H1 (cell line): Measurements from ENCODE around the gene SIPA1L2. TPM values are rescaled to one million over a fixed set of nuclear protein-coding genes. Genes with fewer than 3 reads are reported as not detected.

Experiments
- CTCF ChIA-PET: fragments of 300-600 bp; sonication (Branson Sonifier 250); formaldehyde crosslinking; loops from one replicate; lab custom pipeline; 2021; ENCODE audit not compliant: partially characterized antibody; lab: Charles Lee
- POLR2A ChIA-PET: fragments of 300-600 bp; sonication (Branson Sonifier 250); formaldehyde crosslinking; loops from one replicate; lab custom pipeline; 2021; ENCODE audit warnings: inconsistent platforms; ENCODE audit not compliant: partially characterized antibody; lab: Charles Lee
- DNase-seq, 2 experiments: peaks; one replicate each; pipeline versions ENCODE4 v3.0.0 to v3.0.0-alpha.2; 2010 to 2022; ENCODE audit warnings: low spot score in 2 of 2, low read depth in 1 of 2, mixed read lengths in 1 of 2
- FAIRE-seq: peaks from 2 replicates; lab custom pipeline; 2011; peaks lifted over from hg19 to GRCh38; lab: Jason Lieb, UNC
- H2AFZ ChIP-seq: 2 replicates; pipeline ENCODE4 v1.8.1; 2012; ENCODE audit warnings: low read length, inconsistent platforms
- H2AK5ac ChIP-seq: 2 replicates; pipeline ENCODE4 v1.6.1; 2013; ENCODE audit warnings: low read depth, low read length
- H2BK120ac ChIP-seq: replicated peaks from 2 replicates; pipeline ENCODE3; 2013; ENCODE audit warnings: low read depth, low read length, inconsistent platforms
- H2BK12ac ChIP-seq: 2 replicates; pipeline ENCODE4 v1.6.1; 2013; ENCODE audit warnings: low read depth, low read length
- H2BK15ac ChIP-seq: 2 replicates; pipeline ENCODE4 v1.6.1; 2013; ENCODE audit warnings: low read length
- H2BK20ac ChIP-seq: 2 replicates; pipeline ENCODE4 v1.6.1; 2013; ENCODE audit warnings: low read length
- H2BK5ac ChIP-seq: 2 replicates; pipeline ENCODE4 v1.6.1; 2013; ENCODE audit warnings: low read depth, low read length
- H3K14ac ChIP-seq: 2 replicates; pipeline ENCODE4 v1.6.1; 2013; ENCODE audit warnings: inconsistent platforms; ENCODE audit not compliant: insufficient read length
- H3K18ac ChIP-seq: 2 replicates; pipeline ENCODE4 v1.6.1; 2013; ENCODE audit warnings: low read length; ENCODE audit errors: extremely low read depth
- H3K23ac ChIP-seq: 2 replicates; pipeline ENCODE4 v1.6.1; 2013; ENCODE audit warnings: inconsistent platforms; ENCODE audit not compliant: insufficient read length
- H3K23me2 ChIP-seq: 2 replicates; pipeline ENCODE4 v1.6.1; 2013; ENCODE audit warnings: low read depth, low read length
- H3K27ac ChIP-seq: 2 replicates; pipeline ENCODE4 v1.6.1; 2011; ENCODE audit warnings: low read depth, low read length, inconsistent platforms
- H3K27me3 ChIP-seq, 4 experiments: replicated peaks in 1 of 4; 1 replicate in 1 of 4; 2 replicates in 3 of 4; pipeline versions ENCODE4 v1.6.1 to v1.8.1; 2011 to 2013; ENCODE audit warnings: low read length in 3 of 4, mild to moderate bottlenecking in 3 of 4, inconsistent platforms in 2 of 4, mixed read lengths in 2 of 4, moderate library complexity in 1 of 4; ENCODE audit not compliant: control insufficient read depth in 3 of 4, insufficient read depth in 3 of 4; ENCODE audit errors: extremely low read depth in 1 of 4
- H3K36me3 ChIP-seq, 4 experiments: 2 replicates each; pipeline versions ENCODE4 v1.6.1 to v1.8.1; 2011 to 2013; ENCODE audit warnings: mild to moderate bottlenecking in 4 of 4, low read length in 3 of 4, moderate library complexity in 2 of 4, control low read depth in 1 of 4, inconsistent platforms in 1 of 4; ENCODE audit not compliant: insufficient read depth in 4 of 4, control insufficient read depth in 2 of 4
- H3K4ac ChIP-seq: replicated peaks from 2 replicates; pipeline ENCODE3; 2013; ENCODE audit warnings: low read length, low read depth, mixed read lengths, inconsistent platforms; ENCODE audit not compliant: insufficient read length
- H3K4me1 ChIP-seq, 4 experiments: replicated peaks in 1 of 4; 1 replicate in 1 of 4; 2 replicates in 3 of 4; pipeline versions ENCODE4 v1.6.1 to v1.8.1; 2011 to 2013; ENCODE audit warnings: low read length in 3 of 4, inconsistent platforms in 2 of 4, mixed read lengths in 1 of 4; ENCODE audit not compliant: insufficient read depth in 4 of 4, control insufficient read depth in 3 of 4
- H3K4me2 ChIP-seq, 2 experiments: 2 replicates each; pipeline versions ENCODE4 v1.6.1 to v1.8.1; 2011 to 2013; ENCODE audit warnings: low read depth in 2 of 2, low read length in 2 of 2, control low read depth in 1 of 2, inconsistent platforms in 1 of 2, mild to moderate bottlenecking in 1 of 2; ENCODE audit not compliant: insufficient read depth in 1 of 2
- H3K4me3 ChIP-seq, 4 experiments: fragments of 200-600, 300-600 bp in 1 of 4; sonication (generic), shearing (Covaris generic), sonication (Bioruptor Twin) in 1 of 4; 2 replicates each; pipeline versions ENCODE4 v1.5.1 to v1.8.1; 2011 to 2016; ENCODE audit warnings: low read length in 4 of 4, low read depth in 3 of 4, control low read depth in 2 of 4, inconsistent platforms in 2 of 4, mild to moderate bottlenecking in 2 of 4, mixed read lengths in 1 of 4, moderate library complexity in 1 of 4; ENCODE audit not compliant: insufficient read depth in 2 of 4; ENCODE audit errors: extremely low read depth in 1 of 4
- H3K56ac ChIP-seq: replicated peaks from 2 replicates; pipeline ENCODE3; 2013; ENCODE audit warnings: low read depth, mild to moderate bottlenecking, mixed read lengths, low read length, inconsistent platforms; ENCODE audit not compliant: insufficient read length
- H3K79me1 ChIP-seq: 2 replicates; pipeline ENCODE4 v1.6.1; 2013; ENCODE audit warnings: low read depth, low read length, control low read depth
- H3K79me2 ChIP-seq, 2 experiments: 2 replicates each; pipeline versions ENCODE4 v1.6.1 to v1.8.1; 2012 to 2013; ENCODE audit warnings: low read length in 2 of 2, mild to moderate bottlenecking in 2 of 2, inconsistent platforms in 1 of 2; ENCODE audit not compliant: insufficient read depth in 2 of 2, control insufficient read depth in 1 of 2
- H3K9ac ChIP-seq, 4 experiments: replicated peaks in 1 of 4; 1 replicate in 1 of 4; 2 replicates in 3 of 4; pipeline versions ENCODE4 v1.6.1 to v1.8.1; 2011 to 2013; ENCODE audit warnings: low read depth in 3 of 4, low read length in 3 of 4, control low read depth in 2 of 4, mild to moderate bottlenecking in 2 of 4, moderate library complexity in 2 of 4, inconsistent platforms in 1 of 4; ENCODE audit errors: extremely low read depth in 1 of 4
- H3K9me3 ChIP-seq, 2 experiments: 2 replicates each; pipeline versions ENCODE4 v1.6.1 to v1.8.1; 2012 to 2013; ENCODE audit warnings: mild to moderate bottlenecking in 2 of 2, moderate library complexity in 2 of 2, control low read depth in 1 of 2, inconsistent platforms in 1 of 2, low read depth in 1 of 2, low read length in 1 of 2, mixed read lengths in 1 of 2; ENCODE audit not compliant: insufficient read depth in 2 of 2
- H4K20me1 ChIP-seq, 2 experiments: replicated peaks in 1 of 2; 2 replicates each; pipeline versions ENCODE3 to v1.8.1; 2011 to 2013; ENCODE audit warnings: inconsistent platforms in 2 of 2, low read length in 2 of 2, mild to moderate bottlenecking in 1 of 2; ENCODE audit not compliant: insufficient read depth in 2 of 2, control insufficient read depth in 1 of 2
- H4K5ac ChIP-seq: 2 replicates; pipeline ENCODE4 v1.6.1; 2013; ENCODE audit warnings: low read length, low read depth, mixed read lengths, inconsistent platforms; ENCODE audit not compliant: insufficient read length
- H4K8ac ChIP-seq: 2 replicates; pipeline ENCODE4 v1.8.0; 2013; ENCODE audit warnings: mild to moderate bottlenecking, moderate library complexity, low read length, inconsistent platforms; ENCODE audit not compliant: insufficient read depth; ENCODE audit errors: extremely low read depth
- H4K91ac ChIP-seq: replicated peaks from 2 replicates; pipeline ENCODE3; 2013; ENCODE audit warnings: low read length, mixed read lengths, inconsistent platforms; ENCODE audit not compliant: insufficient read length
- ASH2L ChIP-seq: fragments of 200-600, 300-600 bp; sonication (generic); IDR thresholded peaks from one replicate; pipeline ENCODE4 v1.7.1; 2017; ENCODE audit warnings: low read length
- BRCA1 ChIP-seq: IDR thresholded peaks from 2 replicates; pipeline ENCODE4 v1.6.1; 2012; ENCODE audit warnings: low read depth, low read length, improper control_type of control experiment
- CBX5 ChIP-seq: fragments of 300-800, 300-1000 bp; sonication (generic); IDR thresholded peaks from 2 replicates; pipeline ENCODE4 v1.7.1; 2016; ENCODE audit warnings: antibody characterized with exemption, low read length, low read depth
- KDM4A ChIP-seq: IDR thresholded peaks from one replicate; pipeline ENCODE4 v1.7.1; 2012; ENCODE audit warnings: low read depth, mild to moderate bottlenecking, moderate library complexity, low read length, inconsistent platforms; ENCODE audit not compliant: severe bottlenecking
- NRF1 ChIP-seq: IDR thresholded peaks from 2 replicates; pipeline ENCODE4 v1.6.1; 2011; ENCODE audit warnings: mild to moderate bottlenecking, low read depth, low read length, improper control_type of control experiment
- PHF8 ChIP-seq: fragments of 200-600 bp; sonication (generic); conservative IDR thresholded peaks from 2 replicates; pipeline ENCODE4 v1.7.1; 2012; ENCODE audit warnings: low read depth, mild to moderate bottlenecking, inconsistent platforms, low read length, moderate library complexity
- RAD21 ChIP-seq, 2 experiments: IDR thresholded peaks in 1 of 2; conservative IDR thresholded peaks in 1 of 2; 2 replicates each; pipeline ENCODE4 v1.6.1; 2011; ENCODE audit warnings: low read depth in 2 of 2, low read length in 2 of 2, improper control_type of control experiment in 1 of 2, inconsistent platforms in 1 of 2, mild to moderate bottlenecking in 1 of 2, moderate library complexity in 1 of 2
- RFX5 ChIP-seq: IDR thresholded peaks from 2 replicates; pipeline ENCODE4 v1.6.1; 2011; ENCODE audit warnings: low read depth, low read length, improper control_type of control experiment, borderline replicate concordance
- SAP30 ChIP-seq: fragments of 300-600 bp; sonication (generic); IDR thresholded peaks from 2 replicates; pipeline ENCODE4 v1.7.1; 2012; ENCODE audit warnings: low read length, moderate library complexity, mild to moderate bottlenecking, inconsistent platforms; ENCODE audit not compliant: insufficient read depth, insufficient replicate concordance
- SIN3A ChIP-seq, 2 experiments: IDR thresholded peaks in 1 of 2; conservative IDR thresholded peaks in 1 of 2; 2 replicates each; pipeline ENCODE4 v1.6.1; 2011 to 2012; ENCODE audit warnings: low read length in 2 of 2, improper control_type of control experiment in 1 of 2, low read depth in 1 of 2, mild to moderate bottlenecking in 1 of 2
- SIRT6 ChIP-seq: IDR thresholded peaks from one replicate; pipeline ENCODE4 v1.7.1; 2012; ENCODE audit warnings: low read length, inconsistent platforms
- SP1 ChIP-seq: IDR thresholded peaks from 2 replicates; pipeline ENCODE4 v1.6.1; 2011; ENCODE audit warnings: low read depth, low read length
- WGBS, 2 experiments: shearing (Covaris generic) in 1 of 2; methylation state at CpG; one replicate each; pipeline versions ENCODE4 v1.1.6 to v1.1.7; 2013 to 2015; ENCODE audit warnings: low lambda C conversion rate in 2 of 2, mixed read lengths in 2 of 2, inconsistent platforms in 1 of 2, low coverage in 1 of 2, missing lambda C conversion rate in 1 of 2; ENCODE audit not compliant: insufficient replicate concordance in 2 of 2, insufficient coverage in 1 of 2, insufficient read length in 1 of 2; ENCODE audit errors: extremely low coverage in 1 of 2, missing lambda C conversion rate in 1 of 2; 5-methylcytosine and 5-hydroxymethylcytosine counted together
- polyA plus RNA-seq, 7 experiments: library from polyadenylated mRNA; depleted of rRNA in 3 of 7; stranded (reverse) in 5 of 7; unstranded in 2 of 7; fragments of >200 nt in 5 of 7; fragments of 200-250 nt in 2 of 7; gene quantifications; 1 replicate in 5 of 7; 2 replicates in 1 of 7; 4 replicates in 1 of 7; pipeline versions ENCODE4 v1.2.1 to v1.2.3, GENCODE V29; 2011 to 2013; ENCODE audit warnings: missing spikeins in 2 of 7, mixed read lengths in 2 of 7
- total RNA-seq: library from RNA; stranded (reverse); fragmentation: NEBNext Ultra II Directional; extraction: Animal tissue kit (Norgen Biotek cat#: 25700); gene quantifications from 2 replicates; pipeline ENCODE4 v1.2.1, GENCODE V29; 2021

The SIPA1L2 gene
- total and polyA plus RNA-seq, 2 of the 8 experiments (the other 6 are each of a cell fraction or from before 2014, with no cell fraction given), result 7.7 to 13.2 TPM

DNA sequence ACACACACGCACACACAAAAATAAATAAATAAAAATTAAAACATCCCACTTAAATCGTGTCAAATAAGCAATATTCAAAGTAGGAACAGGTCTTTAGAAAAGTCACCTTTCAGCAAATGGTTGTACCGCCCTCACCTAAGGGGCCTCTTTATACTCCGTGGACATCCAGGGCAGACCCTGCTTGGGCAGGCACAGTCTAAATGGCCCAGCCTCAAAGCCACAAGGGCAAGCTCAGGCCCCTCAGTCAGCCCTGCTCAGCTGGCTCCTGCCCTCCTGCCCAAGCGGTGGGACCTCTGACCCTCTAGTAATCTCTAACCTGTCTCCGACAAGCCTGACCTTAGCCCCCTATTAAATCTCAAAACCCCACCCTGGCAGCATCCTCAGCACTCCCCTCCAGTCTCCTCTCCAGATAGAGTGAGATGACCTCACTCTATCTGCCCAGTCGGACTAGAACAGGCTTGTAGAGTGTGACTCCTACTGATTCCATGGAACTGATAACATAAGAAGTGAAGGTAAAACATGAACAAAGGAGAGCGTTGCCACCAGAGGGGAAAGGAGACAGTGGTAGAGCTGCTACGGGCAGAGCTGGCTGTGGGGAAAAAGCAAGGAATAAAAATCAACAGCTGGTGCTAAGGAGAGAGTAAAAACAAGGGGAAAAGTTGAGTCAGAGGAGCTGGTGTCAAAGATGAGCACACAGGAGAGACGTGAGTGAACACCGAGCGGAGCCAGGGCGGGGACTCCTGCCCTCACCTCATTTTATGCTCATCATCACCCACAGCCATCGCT is 36.0 kb downstream of the SIPA1L2 start:
- H3K4me1 ChIP-seq, result no peaks in the 10 kb centered on the region; a peak in 1 of 7 replicates
- no peak overlapping the region for H3K4me3 ChIP-seq
- H3K79me1 ChIP-seq, result no peaks in the 10 kb centered on the region
- no peaks in the 10 kb centered on the region for H4K20me1 ChIP-seq
- H3K36me3 ChIP-seq, result no peaks in the 10 kb centered on the region
- no peak overlapping the region for H4K91ac ChIP-seq
- no peak overlapping the region for H3K4me2 ChIP-seq
- no peaks in the 10 kb centered on the region; a peak in 1 of 4 replicates for H3K79me2 ChIP-seq
- no peaks in the 10 kb centered on the region for H3K9me3 ChIP-seq
- no peak overlapping the region for H3K9ac ChIP-seq
- no peaks in the 10 kb centered on the region for H3K27me3 ChIP-seq
- no peak overlapping the region for H2BK15ac ChIP-seq
- H3K56ac ChIP-seq, result no peak overlapping the region
- 83 to 100% methylated on average over 2 to 14 of the region's 14 CpGs for WGBS, 2 experiments
- DNase-seq (no peak), FAIRE-seq (no peak)
- no peak overlapping the region for H2BK12ac ChIP-seq
- H2BK5ac ChIP-seq, result no peak overlapping the region
- H2AK5ac ChIP-seq, result no peak overlapping the region
- no peak overlapping the region for H4K5ac ChIP-seq
- H3K23me2 ChIP-seq, result no peaks in the 10 kb centered on the region
- no peak overlapping the region for H2BK20ac ChIP-seq
- no peak overlapping the region for H3K18ac ChIP-seq
- no peak overlapping the region for H3K27ac ChIP-seq
- no peak overlapping the region for H3K4ac ChIP-seq
- ChIA-PET POLR2A (no interaction called here), CTCF (interaction anchor here (2.8 to 4.3 kb wide), 2 partner anchors 9 kb away, joined by 7 to 22 read pairs; no protein-coding TSS in a partner anchor)
- no peak overlapping the region for H4K8ac ChIP-seq
- H2AFZ ChIP-seq, result no peak overlapping the region
- no peak overlapping the region for H3K23ac ChIP-seq
- no peak overlapping the region for H2BK120ac ChIP-seq
- no peak overlapping the region for H3K14ac ChIP-seq
- TF ChIP-seq SIN3A (conservative IDR thresholded peaks at IDR 0.05 in 1 of 2, IDR thresholded peaks at IDR 0.05 in 1 of 2; ENCODE audit: low read depth in 1 of 2, low read length in 2 of 2), result no peak
- no peak for TF ChIP-seq KDM4A
- TF ChIP-seq SIRT6, result no peak
- TF ChIP-seq NRF1, result no peak
- TF ChIP-seq ASH2L, result no peak
- no peak for TF ChIP-seq RFX5
- TF ChIP-seq BRCA1, result no peak
- no peak for TF ChIP-seq CBX5
- no peak for TF ChIP-seq SP1
- no peak for TF ChIP-seq SAP30
- TF ChIP-seq RAD21 (IDR thresholded peaks at IDR 0.05 in 1 of 2, conservative IDR thresholded peaks at IDR 0.05 in 1 of 2; ENCODE audit: low read depth in 2 of 2, low read length in 2 of 2), result no peak
- TF ChIP-seq PHF8, result no peak
